ENCODE results near the gene CTAGE1.

Gene CTAGE1

GRCh38 chr18:22387364-22387763, 30.4 kb downstream of the CTAGE1 start:
- no peak for DNase-seq

DNA sequence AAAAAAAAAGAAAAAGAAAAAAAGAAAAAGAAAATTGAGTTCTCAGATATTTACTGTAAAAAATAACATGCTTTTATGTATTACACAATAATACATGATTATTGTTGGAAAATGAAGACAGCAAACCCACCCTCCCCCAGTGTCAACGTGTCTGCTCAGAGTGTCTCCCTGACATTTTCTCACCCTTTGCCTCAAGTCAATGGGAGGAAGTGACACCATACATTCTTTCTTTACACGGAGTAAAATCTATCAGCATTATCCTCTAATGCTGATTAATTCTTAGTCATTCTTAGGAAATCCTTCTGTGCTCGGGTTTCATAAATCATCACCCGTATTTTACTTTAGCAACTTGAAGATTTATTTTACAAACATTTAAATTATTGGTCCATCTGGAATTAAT, 32.0 kb downstream of the CTAGE1 start:
- no peak for DNase-seq

DNA sequence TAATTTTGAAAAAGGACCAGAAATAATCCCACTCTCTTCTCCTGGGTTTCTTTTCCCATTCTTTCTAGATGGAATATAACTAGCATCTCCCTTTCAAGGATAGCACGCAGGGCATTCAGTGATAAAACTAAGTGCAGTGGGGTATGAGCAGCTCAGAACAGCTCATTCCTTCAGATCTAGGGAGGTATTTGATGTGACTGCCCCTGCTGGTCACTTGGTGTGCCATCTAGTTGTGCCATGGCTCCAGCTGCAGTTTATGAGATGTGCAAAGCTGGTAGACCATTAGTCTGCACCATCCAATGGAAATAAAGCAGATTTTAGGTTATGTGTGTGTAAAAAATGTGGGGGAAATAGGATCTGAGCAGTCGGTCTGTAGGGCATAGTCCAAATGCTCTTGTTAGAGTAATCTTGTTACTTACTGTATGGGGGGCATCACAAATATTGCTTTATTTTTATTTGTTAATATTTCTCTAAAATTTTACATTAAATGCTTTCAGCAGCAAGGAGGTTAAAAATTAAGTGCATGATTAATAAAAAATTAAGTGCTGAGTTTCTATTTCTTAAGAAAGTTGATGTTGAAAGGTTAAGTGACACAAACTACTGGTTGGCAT, 38.9 kb downstream of the CTAGE1 start:
- DNase-seq: no peak

- no peak for DNase-seq
These were observed 39.9 kb downstream of the CTAGE1 start for GRCh38 chr18:22377769-22378168.

GRCh38 chr18:22370414-22370813, 47.3 kb downstream of the CTAGE1 start:
- no peak for DNase-seq

DNA sequence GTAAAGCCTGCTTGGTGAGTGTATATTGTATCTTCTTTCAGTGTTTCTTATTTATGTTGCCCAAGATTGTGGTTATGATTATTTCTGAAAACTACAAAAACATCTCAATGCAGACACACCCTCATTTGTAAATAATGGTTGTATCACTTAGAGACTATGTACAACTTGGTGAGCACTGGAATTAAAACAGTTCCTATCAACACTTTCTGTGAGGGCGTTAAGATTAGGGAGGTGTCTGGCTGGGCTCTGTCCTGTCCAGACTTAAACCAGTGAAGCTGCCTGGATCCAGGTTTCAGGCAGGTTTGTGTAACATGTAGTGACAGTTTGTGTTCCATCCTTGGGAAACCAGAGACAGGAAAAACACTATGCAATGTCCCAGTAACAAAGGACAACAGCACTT, 49.7 kb downstream of the CTAGE1 start:
- no peak for DNase-seq

GRCh38 chr18:22367303-22367702, 50.4 kb downstream of the CTAGE1 start:
- no peak for DNase-seq

- no peak for DNase-seq
These were observed 53.8 kb downstream of the CTAGE1 start for GRCh38 chr18:22363867-22364463.

Data from DMS153 (cell line).